Loucy (cell line): ENCODE measurements around the gene RAB27A.
A peak's percentile ranks its signal among the peaks of the same experiment; 100 is the strongest.

Experiments
- H2AFZ ChIP-seq: fragments of 200-600 bp; sonication (generic); 2 replicates; pipeline ENCODE4 v1.6.0; 2016; ENCODE audit warnings: antibody characterized with exemption, mild to moderate bottlenecking, low read length, moderate library complexity
- H3F3A ChIP-seq: fragments of 200-600 bp; 2 replicates; pipeline ENCODE4 v1.6.0; 2016; ENCODE audit warnings: antibody characterized with exemption, low read depth, mild to moderate bottlenecking
- H3K27me3 ChIP-seq: fragments of 200-600 bp; sonication (generic); 2 replicates; pipeline ENCODE4 v1.6.1; 2014; ENCODE audit warnings: low read length, mild to moderate bottlenecking; ENCODE audit not compliant: insufficient read depth, poor library complexity, severe bottlenecking
- H3K36me3 ChIP-seq: fragments of 200-600 bp; sonication (generic); 2 replicates; pipeline ENCODE4 v1.6.1; 2016; ENCODE audit warnings: low read length; ENCODE audit not compliant: insufficient read depth
- H3K4me1 ChIP-seq: fragments of 200-600 bp; sonication (generic); 2 replicates; pipeline ENCODE4 v1.5.1; 2014; ENCODE audit warnings: low read length, mild to moderate bottlenecking; ENCODE audit not compliant: insufficient read depth, poor library complexity, severe bottlenecking
- H3K4me2 ChIP-seq: fragments of 200-600 bp; sonication (generic); 2 replicates; pipeline ENCODE4 v1.6.0; 2014; ENCODE audit warnings: antibody characterized with exemption, low read length, low read depth, mild to moderate bottlenecking; ENCODE audit not compliant: poor library complexity, severe bottlenecking
- H3K4me3 ChIP-seq: fragments of 200-600 bp; sonication (generic); 2 replicates; pipeline ENCODE4 v1.5.1; 2014; ENCODE audit warnings: low read length, mild to moderate bottlenecking, mixed read lengths; ENCODE audit not compliant: poor library complexity, severe bottlenecking
- H3K79me2 ChIP-seq: fragments of 200-600 bp; sonication (generic); 2 replicates; pipeline ENCODE4 v1.6.1; 2014; ENCODE audit warnings: low read length; ENCODE audit not compliant: insufficient read depth
- H3K9ac ChIP-seq: fragments of 200-600 bp; sonication (generic); 2 replicates; pipeline ENCODE4 v1.6.0; 2014; ENCODE audit warnings: mild to moderate bottlenecking, low read depth, low read length, moderate library complexity; ENCODE audit not compliant: poor library complexity, severe bottlenecking
- H3K9me2 ChIP-seq: fragments of 200-600 bp; sonication (generic); replicated peaks from 2 replicates; pipeline ENCODE4 v1.6.1; 2016; ENCODE audit warnings: low read depth, low read length, mixed read lengths
- H3K9me3 ChIP-seq: fragments of 200-600 bp; sonication (generic); 2 replicates; pipeline ENCODE4 v1.6.1; 2014; ENCODE audit warnings: mild to moderate bottlenecking, antibody characterized with exemption, low read length, low read depth; ENCODE audit not compliant: insufficient read depth
- H4K20me1 ChIP-seq: fragments of 200-600 bp; sonication (generic); 2 replicates; pipeline ENCODE4 v1.6.0; 2014; ENCODE audit warnings: antibody characterized with exemption, low read length, mild to moderate bottlenecking; ENCODE audit not compliant: insufficient read depth, poor library complexity, severe bottlenecking
- CTCF ChIP-seq: fragments of 200-600 bp; sonication (generic); conservative IDR thresholded peaks from 2 replicates; pipeline ENCODE4 v1.5.1; 2014; ENCODE audit warnings: mild to moderate bottlenecking, antibody characterized with exemption, low read length
- EZH2phosphoT487 ChIP-seq: fragments of 200-600 bp; IDR thresholded peaks from 2 replicates; pipeline ENCODE4 v1.6.1; 2018; ENCODE audit warnings: antibody characterized with exemption, mild to moderate bottlenecking, moderate library complexity, borderline replicate concordance

RAB27A gene

GRCh38 chr15:55279100-55279745 is 10.4 kb downstream of the RAB27A start:
- peaks cover 79% of the 10 kb centered on the region for H3K4me1 ChIP-seq
- no peaks in the 10 kb centered on the region for H3K9me3 ChIP-seq
- H2AFZ ChIP-seq = no peak overlapping the region
- H3F3A ChIP-seq = peaks cover 29% of the 10 kb centered on the region
- peak overlapping the region; percentile 47 for H3K4me3 ChIP-seq
- peak overlapping the region; percentile 69 for H3K4me2 ChIP-seq
- no peak for TF ChIP-seq CTCF
- no peak for TF ChIP-seq EZH2phosphoT487
- H4K20me1 ChIP-seq = peaks cover 6% of the 10 kb centered on the region
- H3K79me2 ChIP-seq = peaks cover 76% of the 10 kb centered on the region
- peaks cover under 1% of the 10 kb centered on the region; the same call in 1 of the 2 replicates for H3K36me3 ChIP-seq
- H3K27me3 ChIP-seq = no peaks in the 10 kb centered on the region
- H3K9me2 ChIP-seq = no peaks in the 10 kb centered on the region
- H3K9ac ChIP-seq = peak overlapping the region; percentile 59

GRCh38 chr15:55277715-55278114 is 11.9 kb downstream of the RAB27A start:
- Histone ChIP-seq H3K36me3 (peaks cover 9% of the 10 kb centered on the region), H3K9me3 (peaks cover 8% of the 10 kb centered on the region; the same call in 1 of the 2 replicates), H4K20me1 (peaks cover 6% of the 10 kb centered on the region), H3K4me2 (peak overlapping the region; percentile 86), H3K79me2 (peaks cover 74% of the 10 kb centered on the region), H3K4me3 (peak overlapping the region; percentile 67), H3K9me2 (no peaks in the 10 kb centered on the region), H2AFZ (no peak overlapping the region), H3K9ac (peak overlapping the region; percentile 79), H3K27me3 (no peaks in the 10 kb centered on the region), H3F3A (peaks cover 27% of the 10 kb centered on the region), H3K4me1 (peaks cover 64% of the 10 kb centered on the region)
- TF ChIP-seq EZH2phosphoT487 (no peak), CTCF (no peak)

- Histone ChIP-seq H3K4me1 (peaks cover 58% of the 10 kb centered on the region), H3K4me2 (peak overlapping the region; percentile 86), H3K9me2 (no peaks in the 10 kb centered on the region), H2AFZ (no peak overlapping the region), H3K9ac (peak overlapping the region; percentile 79), H4K20me1 (peaks cover 6% of the 10 kb centered on the region), H3K36me3 (peaks cover 9% of the 10 kb centered on the region), H3K27me3 (no peaks in the 10 kb centered on the region), H3K79me2 (peaks cover 74% of the 10 kb centered on the region), H3F3A (peaks cover 26% of the 10 kb centered on the region), H3K9me3 (peaks cover 8% of the 10 kb centered on the region; the same call in 1 of the 2 replicates), H3K4me3 (peak overlapping the region; percentile 67)
- TF ChIP-seq CTCF = no peak
- no peak for TF ChIP-seq EZH2phosphoT487
Measured at GRCh38 chr15:55277116-55277564, 12.5 kb downstream of the RAB27A start.
